PC-3 (cell line): ENCODE data around the gene FLAD1. TPM values are rescaled to one million over a fixed set of nuclear protein-coding genes. Genes with fewer than 3 reads are reported as not detected.

Experiments
- ATAC-seq: fragments of 200-7000 bp; cut with Tn5 transposase; 2 replicates; pipeline ENCODE4 v1.9.1; 2020; ENCODE audit warnings: mild to moderate bottlenecking, moderate library complexity
- BruUV-seq: library from RNA; stranded (reverse); fragments of 400-500 nt; replicated peaks from 2 replicates; lab custom pipeline; 2021; lab: Mats Ljungman, UMichigan
- CTCF ChIA-PET: fragments of 300-600 bp; sonication (Branson Sonifier 250); formaldehyde crosslinking; loops from one replicate; lab custom pipeline; 2022; ENCODE audit warnings: antibody characterized with exemption; lab: Charles Lee
- POLR2A ChIA-PET: fragments of 300-600 bp; sonication (Branson Sonifier 250); formaldehyde crosslinking; loops from one replicate; lab custom pipeline; 2022; ENCODE audit warnings: antibody characterized with exemption; ENCODE audit not compliant: unreplicated experiment; lab: Charles Lee
- DNase-seq: peaks from one replicate; pipeline ENCODE4 v3.0.0-alpha.2; 2015
- H2AFZ ChIP-seq: fragments of 300-600 bp; sonication (generic); 2 replicates; pipeline ENCODE4 v1.6.0; 2016; ENCODE audit warnings: antibody characterized with exemption, low read length
- H3F3A ChIP-seq: fragments of 300-600 bp; sonication (generic); one replicate; pipeline ENCODE4 v1.6.0; 2017; ENCODE audit warnings: antibody characterized with exemption, low read length, control low read depth, mild to moderate bottlenecking; ENCODE audit not compliant: unreplicated experiment
- H3K27ac ChIP-seq: fragments of 300-600 bp; sonication (generic); 2 replicates; pipeline ENCODE4 v1.5.1; 2016; ENCODE audit warnings: mild to moderate bottlenecking, low read length
- H3K27me3 ChIP-seq: fragments of 300-600 bp; sonication (generic); 2 replicates; pipeline ENCODE4 v1.6.1; 2016; ENCODE audit warnings: low read length, mixed read lengths
- H3K36me3 ChIP-seq: fragments of 300-600 bp; sonication (generic); 2 replicates; pipeline ENCODE4 v1.6.1; 2016; ENCODE audit warnings: low read depth, mixed run types, low read length, mixed read lengths
- H3K4me1 ChIP-seq: fragments of 300-600 bp; sonication (generic); 2 replicates; pipeline ENCODE4 v1.5.1; 2016; ENCODE audit warnings: low read length; ENCODE audit not compliant: insufficient read depth
- H3K4me2 ChIP-seq: fragments of 300-600 bp; sonication (generic); 2 replicates; pipeline ENCODE4 v1.6.0; 2016; ENCODE audit warnings: low read length
- H3K4me3 ChIP-seq: fragments of 300-600 bp; sonication (generic); 2 replicates; pipeline ENCODE4 v1.5.1; 2016; ENCODE audit warnings: mild to moderate bottlenecking, low read length, mixed read lengths
- H3K79me2 ChIP-seq: fragments of 300-600 bp; sonication (generic); 2 replicates; pipeline ENCODE4 v1.6.1; 2017; ENCODE audit warnings: low read length, mixed read lengths
- H3K9ac ChIP-seq: fragments of 300-600 bp; sonication (generic); 2 replicates; pipeline ENCODE4 v1.6.0; 2016; ENCODE audit warnings: mild to moderate bottlenecking, low read length
- H3K9me2 ChIP-seq: fragments of 300-600 bp; sonication (generic); replicated peaks from 2 replicates; pipeline ENCODE4 v1.6.1; 2016; ENCODE audit warnings: mixed run types, low read length, mixed read lengths
- H3K9me3 ChIP-seq: fragments of 300-600 bp; sonication (generic); 2 replicates; pipeline ENCODE4 v1.6.1; 2016; ENCODE audit warnings: low read length, mixed read lengths
- H4K20me1 ChIP-seq: fragments of 300-600 bp; sonication (generic); 2 replicates; pipeline ENCODE4 v1.6.1; 2016; ENCODE audit warnings: low read length, mixed read lengths
- EZH2 ChIP-seq: fragments of 300-600 bp; sonication (generic); IDR thresholded peaks from one replicate; pipeline ENCODE4 v1.6.1; 2017; ENCODE audit warnings: antibody characterized with exemption, mild to moderate bottlenecking, low read length; ENCODE audit not compliant: unreplicated experiment
- EZH2phosphoT487 ChIP-seq: fragments of 300-600 bp; sonication (generic); IDR thresholded peaks from 2 replicates; pipeline ENCODE4 v1.6.1; 2018; ENCODE audit warnings: mild to moderate bottlenecking, antibody characterized with exemption, low read length, borderline replicate concordance
- intact Hi-C: fragments of 100-400 bp; cut with micrococcal nuclease; formaldehyde crosslinking; loops from 2 replicates; pipeline ENCODE4 v1.9.0; 2023
- total RNA-seq: library from RNA; depleted of rRNA; stranded (reverse); fragments of >200 nt; gene quantifications from 2 replicates; pipeline ENCODE4 v1.2.3, GENCODE V29; 2014
- TF ChIP-seq, protein P1 (sequence below): fragments of 300-600 bp; sonication (generic); conservative IDR thresholded peaks from 2 replicates; pipeline ENCODE4 v1.5.1; 2017; ENCODE audit warnings: antibody characterized with exemption, low read depth, mild to moderate bottlenecking, low read length

FLAD1 gene
- total RNA-seq, 1 experiment from 2014 or later = 84.0 TPM

DNA sequence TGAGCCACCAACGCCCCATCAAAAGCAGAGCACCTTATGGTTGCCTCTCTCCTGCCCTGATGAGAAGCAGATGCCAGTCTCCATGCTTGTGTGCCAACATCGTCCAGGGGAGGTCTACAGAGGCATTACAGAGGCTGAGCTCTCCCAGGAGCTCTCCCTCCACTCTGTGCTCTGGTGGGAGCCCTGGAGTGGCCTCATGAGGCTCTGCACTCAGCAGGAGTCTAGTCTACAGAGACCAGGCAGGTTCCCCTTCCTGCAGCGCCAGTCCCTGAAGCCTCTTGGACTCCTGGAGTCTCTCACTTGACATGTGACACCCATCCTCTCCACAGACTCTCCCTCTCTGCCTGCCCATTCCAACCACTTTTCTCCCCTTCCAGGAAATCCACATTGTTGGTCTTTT lies 53.9 kb downstream of the FLAD1 start:
- POLR2A ChIA-PET = no interaction called here
- CTCF ChIA-PET = no interaction called here

DNA sequence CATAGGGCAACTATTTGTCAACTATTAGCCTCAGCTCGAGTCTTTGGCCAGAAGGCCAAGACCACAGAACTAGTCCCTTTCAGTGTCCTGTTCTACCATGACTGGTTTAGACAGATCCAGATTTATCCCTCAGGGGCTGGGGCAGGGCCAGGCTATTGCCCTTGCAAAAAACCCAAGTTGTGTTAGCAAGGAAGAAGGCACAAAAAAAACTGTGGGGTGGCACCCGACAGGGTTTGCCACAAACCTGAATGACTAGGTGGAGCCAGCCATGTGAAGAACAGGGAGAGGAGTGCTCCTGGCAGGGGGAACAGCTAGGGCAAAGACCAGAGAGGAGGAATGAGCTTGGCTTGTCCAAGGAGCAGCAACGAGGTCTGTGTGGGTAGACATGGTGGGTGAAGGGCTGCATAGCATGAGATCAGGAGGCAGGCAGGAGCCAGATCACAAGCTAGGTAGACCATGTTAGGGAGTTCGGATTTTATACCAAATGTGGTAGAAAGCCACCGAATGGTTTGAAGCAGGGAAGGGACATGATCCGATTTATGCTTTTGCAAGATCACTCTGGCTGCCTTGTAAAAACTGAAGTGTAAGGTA lies 54.8 kb downstream of the FLAD1 start:
- Histone ChIP-seq H3K9me3 (no peaks in the 10 kb centered on the region), H3K4me1 (peaks cover 18% of the 10 kb centered on the region), H2AFZ (peak overlapping the region; percentile 5), H3K9me2 (no peaks in the 10 kb centered on the region), H3K9ac (no peak overlapping the region), H3K79me2 (no peaks in the 10 kb centered on the region), H3K36me3 (no peaks in the 10 kb centered on the region), H3F3A (no peaks in the 10 kb centered on the region), H4K20me1 (no peaks in the 10 kb centered on the region), H3K4me2 (peak overlapping the region; percentile 32), H3K27ac (peak overlapping the region; percentile 6; the same call in 1 of the 2 replicates), H3K4me3 (no peak overlapping the region), H3K27me3 (no peaks in the 10 kb centered on the region)
- DNase-seq = no peak
- POLR2A ChIA-PET = interaction anchor here (0.6 kb wide), 2 partner anchors 13 to 417 kb away, joined by 3 to 6 read pairs; no protein-coding TSS in a partner anchor
- CTCF ChIA-PET = interaction anchor here (0.6 to 1.6 kb wide), 5 partner anchors 13 to 54 kb away, joined by 3 to 9 read pairs (median 4); partner anchors contain the start of gene ADAM15
- no TSS peak for BruUV-seq
- ATAC-seq = no peak
- intact Hi-C loops = no loop called here
- TF ChIP-seq EZH2 = no peak
- TF ChIP-seq, protein P1, sequence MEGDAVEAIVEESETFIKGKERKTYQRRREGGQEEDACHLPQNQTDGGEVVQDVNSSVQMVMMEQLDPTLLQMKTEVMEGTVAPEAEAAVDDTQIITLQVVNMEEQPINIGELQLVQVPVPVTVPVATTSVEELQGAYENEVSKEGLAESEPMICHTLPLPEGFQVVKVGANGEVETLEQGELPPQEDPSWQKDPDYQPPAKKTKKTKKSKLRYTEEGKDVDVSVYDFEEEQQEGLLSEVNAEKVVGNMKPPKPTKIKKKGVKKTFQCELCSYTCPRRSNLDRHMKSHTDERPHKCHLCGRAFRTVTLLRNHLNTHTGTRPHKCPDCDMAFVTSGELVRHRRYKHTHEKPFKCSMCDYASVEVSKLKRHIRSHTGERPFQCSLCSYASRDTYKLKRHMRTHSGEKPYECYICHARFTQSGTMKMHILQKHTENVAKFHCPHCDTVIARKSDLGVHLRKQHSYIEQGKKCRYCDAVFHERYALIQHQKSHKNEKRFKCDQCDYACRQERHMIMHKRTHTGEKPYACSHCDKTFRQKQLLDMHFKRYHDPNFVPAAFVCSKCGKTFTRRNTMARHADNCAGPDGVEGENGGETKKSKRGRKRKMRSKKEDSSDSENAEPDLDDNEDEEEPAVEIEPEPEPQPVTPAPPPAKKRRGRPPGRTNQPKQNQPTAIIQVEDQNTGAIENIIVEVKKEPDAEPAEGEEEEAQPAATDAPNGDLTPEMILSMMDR = no peak

More for the DNA sequence above, 53.9 kb downstream of the FLAD1 start:
- TF ChIP-seq, protein P1 = no peak
- no peak for TF ChIP-seq EZH2
- no peak for TF ChIP-seq EZH2phosphoT487
- peaks cover 18% of the 10 kb centered on the region for H3K4me1 ChIP-seq
- no peak overlapping the region for H3K27ac ChIP-seq
- no peak for DNase-seq
- H3K9ac ChIP-seq = no peak overlapping the region
- no peaks in the 10 kb centered on the region for H3K9me2 ChIP-seq
- no peak for ATAC-seq
- H3K4me3 ChIP-seq = no peak overlapping the region
- H3K36me3 ChIP-seq = no peaks in the 10 kb centered on the region
- H4K20me1 ChIP-seq = no peaks in the 10 kb centered on the region
- H3K4me2 ChIP-seq = no peak overlapping the region
- no TSS peak for BruUV-seq
- intact Hi-C loops = no loop called here
- no peaks in the 10 kb centered on the region for H3K27me3 ChIP-seq
- H3K9me3 ChIP-seq = no peaks in the 10 kb centered on the region
- no peaks in the 10 kb centered on the region for H3K79me2 ChIP-seq
- H2AFZ ChIP-seq = no peak overlapping the region
- H3F3A ChIP-seq = no peaks in the 10 kb centered on the region
